ENCODE data around the gene CXCL14. TPM values are rescaled to one million over a fixed set of nuclear protein-coding genes. Genes with fewer than 3 reads are reported as not detected.

CXCL14 gene
- total and polyA plus RNA-seq, 4 donors, result 0.74 to 219 (median 49.3) TPM

DNA sequence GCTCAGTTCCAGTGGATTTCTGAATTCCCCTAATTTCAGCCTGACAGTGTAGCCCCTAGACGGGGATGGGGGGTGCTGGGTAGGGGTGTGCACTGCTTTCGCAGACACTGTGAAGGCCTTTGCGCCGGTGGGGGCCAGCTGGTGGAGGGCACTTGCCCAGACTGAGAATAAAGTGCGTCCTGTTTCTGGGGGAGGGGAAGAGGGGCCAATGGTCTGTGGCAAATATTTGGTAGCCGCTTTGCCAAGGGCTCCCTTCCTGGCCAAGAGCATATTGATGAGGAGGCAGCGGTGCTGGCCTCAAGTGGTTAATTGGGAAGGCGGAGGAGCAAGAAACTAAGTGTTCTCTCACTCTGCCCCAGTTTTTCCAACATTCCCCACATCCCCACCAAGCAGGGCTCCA, 1.4 kb downstream of the CXCL14 start:
- no peak for DNase-seq
- 35 to 42% methylated on average over 8 of the region's 8 CpGs for WGBS, 2 donors
- no peaks in the 10 kb centered on the region for H3K36me3 ChIP-seq (ENCODE audit: control insufficient read depth in 1 of 2, insufficient read depth in 2 of 2, low read length in 1 of 2)
- intact Hi-C loops (cut with DNase I), result no loop called here
- H3K9me3 ChIP-seq (ENCODE audit: control insufficient read depth, low read length), result no peaks in the 10 kb centered on the region
- no peaks in the 10 kb centered on the region for H3K4me1 ChIP-seq (ENCODE audit: control insufficient read depth in 1 of 2, insufficient read depth in 2 of 2, low read length in 2 of 2)
- H3K4me3 ChIP-seq (ENCODE audit: low read length in 2 of 2), result no peak overlapping the region
- no peak for ATAC-seq (ENCODE audit: low FRiP score)
- H3K27me3 ChIP-seq (ENCODE audit: control insufficient read depth in 1 of 2, insufficient read depth in 2 of 2, low read length in 1 of 2), result no peaks in the 10 kb centered on the region
- H3K27ac ChIP-seq (ENCODE audit: low read depth in 1 of 2, low read length in 2 of 2), result no peak overlapping the region

DNA sequence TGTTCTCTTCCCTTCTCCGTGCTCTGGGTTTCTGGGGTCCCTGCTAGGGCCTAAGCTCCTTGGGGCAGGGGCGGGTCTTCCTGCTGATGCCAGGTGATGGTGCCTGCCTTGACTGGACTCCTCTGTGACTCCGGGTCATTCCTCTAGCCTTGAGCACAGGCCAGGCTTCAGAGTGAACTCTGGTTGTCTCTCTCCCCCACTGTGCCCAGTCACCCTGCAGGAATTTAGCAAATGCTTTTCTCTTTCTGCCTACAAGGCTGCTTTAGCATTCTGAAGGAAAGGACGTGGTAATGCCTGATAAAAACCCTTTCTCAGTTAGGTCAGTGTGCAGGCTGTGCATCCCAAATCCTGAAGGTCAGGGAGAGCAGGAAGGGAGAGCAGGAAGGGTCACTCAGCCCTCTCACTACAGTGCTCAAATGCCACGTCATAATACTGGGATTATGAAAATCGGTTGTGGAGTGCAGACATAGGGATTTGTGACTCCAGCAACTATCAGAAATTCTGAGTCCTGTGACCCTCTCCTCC, 2.7 kb downstream of the CXCL14 start:
- H3K4me3 ChIP-seq (ENCODE audit: low read length in 2 of 2), result no peak overlapping the region
- H3K4me1 ChIP-seq (ENCODE audit: control insufficient read depth in 1 of 2, insufficient read depth in 2 of 2, low read length in 2 of 2), result no peaks in the 10 kb centered on the region
- WGBS, 2 donors, result 55 to 58% methylated on average over 6 of the region's 6 CpGs
- intact Hi-C loops (cut with DNase I), result no loop called here
- H3K36me3 ChIP-seq (ENCODE audit: control insufficient read depth in 1 of 2, insufficient read depth in 2 of 2, low read length in 1 of 2), result no peaks in the 10 kb centered on the region
- H3K27ac ChIP-seq (ENCODE audit: low read depth in 1 of 2, low read length in 2 of 2), result no peak overlapping the region
- DNase-seq (no peak), ATAC-seq (ENCODE audit: low FRiP score) (no peak)
- H3K27me3 ChIP-seq (ENCODE audit: control insufficient read depth in 1 of 2, insufficient read depth in 2 of 2, low read length in 1 of 2), result no peaks in the 10 kb centered on the region
- H3K9me3 ChIP-seq (ENCODE audit: control insufficient read depth, low read length), result no peaks in the 10 kb centered on the region

DNA sequence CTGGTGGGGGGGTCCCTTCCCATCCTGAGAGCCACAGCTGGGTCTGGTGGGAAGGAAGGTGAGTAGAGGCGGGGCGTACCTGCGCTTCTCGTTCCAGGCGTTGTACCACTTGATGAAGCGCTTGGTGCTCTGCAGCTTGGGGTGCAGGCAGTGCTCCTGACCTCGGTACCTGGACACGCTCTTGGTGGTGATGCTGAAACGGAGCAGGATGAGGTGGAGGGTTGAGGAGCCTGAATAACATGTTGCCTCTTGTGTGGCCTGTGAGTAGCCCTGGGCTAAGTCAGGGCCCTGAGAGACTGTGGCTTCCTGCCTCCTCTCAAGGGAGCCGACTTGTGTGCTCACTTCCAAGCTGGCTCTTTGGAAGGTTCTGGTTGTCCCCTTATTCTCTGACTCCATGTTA, 4.3 kb downstream of the CXCL14 start:
- Histone ChIP-seq H3K27ac (ENCODE audit: low read depth in 1 of 2, low read length in 2 of 2) (no peak overlapping the region), H3K4me1 (ENCODE audit: control insufficient read depth in 1 of 2, insufficient read depth in 2 of 2, low read length in 2 of 2) (no peaks in the 10 kb centered on the region), H3K4me3 (ENCODE audit: low read length in 2 of 2) (no peak overlapping the region), H3K9me3 (ENCODE audit: control insufficient read depth, low read length) (no peaks in the 10 kb centered on the region), H3K36me3 (ENCODE audit: control insufficient read depth in 1 of 2, insufficient read depth in 2 of 2, low read length in 1 of 2) (no peaks in the 10 kb centered on the region), H3K27me3 (ENCODE audit: control insufficient read depth in 1 of 2, insufficient read depth in 2 of 2, low read length in 1 of 2) (no peaks in the 10 kb centered on the region)
- DNase-seq (no peak), ATAC-seq (ENCODE audit: low FRiP score) (no peak)
- WGBS, 2 donors, result 91 to 92% methylated on average over 10 of the region's 10 CpGs
- intact Hi-C loops (cut with DNase I), result no loop called here

DNA sequence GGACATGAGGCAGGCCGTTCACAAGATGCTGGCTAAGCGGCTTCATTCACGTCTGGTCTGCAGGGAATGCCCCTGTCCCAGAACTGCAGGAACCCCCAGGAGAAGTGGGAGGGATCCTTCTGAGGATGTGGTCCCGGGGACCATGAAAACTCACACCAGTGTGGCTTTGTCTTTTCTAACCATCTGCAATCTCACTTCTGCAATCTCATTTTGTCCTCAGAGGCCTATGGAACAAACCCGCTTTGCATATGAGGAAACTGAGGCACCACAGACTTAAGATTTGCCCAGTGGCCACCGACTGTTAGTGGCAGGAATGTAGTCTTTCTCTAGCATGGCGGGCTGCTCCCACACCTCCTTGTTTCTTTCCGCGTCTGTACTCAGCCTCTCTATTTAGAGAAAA, 6.9 kb downstream of the CXCL14 start:
- 79% methylated on average over 9 of the region's 9 CpGs for whole genome bisulfite sequencing, 2 donors
- Histone ChIP-seq H3K9me3 (ENCODE audit: control insufficient read depth, low read length) (no peaks in the 10 kb centered on the region), H3K36me3 (ENCODE audit: control insufficient read depth in 1 of 2, insufficient read depth in 2 of 2, low read length in 1 of 2) (no peaks in the 10 kb centered on the region), H3K4me1 (ENCODE audit: control insufficient read depth in 1 of 2, insufficient read depth in 2 of 2, low read length in 2 of 2) (no peaks in the 10 kb centered on the region), H3K27ac (ENCODE audit: low read depth in 1 of 2, low read length in 2 of 2) (no peak overlapping the region), H3K4me3 (ENCODE audit: low read length in 2 of 2) (no peak overlapping the region), H3K27me3 (ENCODE audit: control insufficient read depth in 1 of 2, insufficient read depth in 2 of 2, low read length in 1 of 2) (no peaks in the 10 kb centered on the region)
- DNase-seq (no peak), ATAC-seq (ENCODE audit: low FRiP score) (no peak)
- intact Hi-C loops (cut with DNase I), result no loop called here

DNA sequence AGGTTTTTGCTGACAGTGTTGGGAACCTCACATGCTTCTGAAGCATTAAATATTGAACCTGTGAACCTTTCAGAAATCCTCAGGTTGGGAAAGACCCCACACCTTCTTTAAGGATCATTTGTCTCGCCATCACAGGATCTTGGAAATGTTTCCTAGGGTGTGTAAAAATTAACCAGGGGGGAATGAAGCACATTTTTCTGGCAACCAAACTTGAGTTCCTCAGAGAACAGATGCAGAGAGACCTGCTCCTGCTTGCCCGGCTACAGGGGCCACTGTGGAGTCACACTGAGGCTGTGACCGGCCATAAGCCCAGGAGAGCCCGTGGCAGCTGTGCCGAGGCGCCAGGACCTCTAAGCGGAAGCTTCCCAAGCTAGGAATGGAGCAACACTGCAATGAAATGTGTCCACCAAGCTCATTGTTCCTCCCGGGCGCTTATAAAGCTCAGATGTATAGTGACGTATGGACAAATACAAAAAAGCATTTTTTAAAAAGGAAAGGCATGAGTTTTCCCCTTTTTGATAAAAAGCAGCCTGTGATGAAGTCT, 7.7 kb downstream of the CXCL14 start:
- DNase-seq (no peak), ATAC-seq (ENCODE audit: low FRiP score) (no peak)
- H3K4me3 ChIP-seq (ENCODE audit: low read length in 2 of 2), result no peak overlapping the region
- H3K27me3 ChIP-seq (ENCODE audit: control insufficient read depth in 1 of 2, insufficient read depth in 2 of 2, low read length in 1 of 2), result no peaks in the 10 kb centered on the region
- 65 to 66% methylated on average over 10 of the region's 10 CpGs for WGBS, 2 donors
- no peaks in the 10 kb centered on the region for H3K36me3 ChIP-seq (ENCODE audit: control insufficient read depth in 1 of 2, insufficient read depth in 2 of 2, low read length in 1 of 2)
- no peaks in the 10 kb centered on the region for H3K4me1 ChIP-seq (ENCODE audit: control insufficient read depth in 1 of 2, insufficient read depth in 2 of 2, low read length in 2 of 2)
- H3K9me3 ChIP-seq (ENCODE audit: control insufficient read depth, low read length), result no peaks in the 10 kb centered on the region
- intact Hi-C loops (cut with DNase I), result no loop called here
- no peak overlapping the region for H3K27ac ChIP-seq (ENCODE audit: low read depth in 1 of 2, low read length in 2 of 2)

DNA sequence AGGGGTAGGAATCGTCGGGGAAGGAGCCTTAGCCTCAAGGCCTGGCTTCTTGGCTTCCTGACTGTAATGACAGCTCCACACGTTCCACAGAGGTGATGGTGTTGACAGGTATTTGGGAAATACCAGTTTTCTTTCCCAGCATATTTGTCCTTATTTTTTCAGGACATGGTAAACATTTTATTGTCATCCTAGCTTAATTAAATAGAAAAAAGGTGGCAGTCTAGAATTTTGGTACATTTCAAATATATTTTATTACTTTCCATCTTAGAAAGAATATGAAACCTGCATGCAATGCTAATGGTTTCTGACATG, 8.4 kb downstream of the CXCL14 start:
- Histone ChIP-seq H3K4me1 (ENCODE audit: control insufficient read depth in 1 of 2, insufficient read depth in 2 of 2, low read length in 2 of 2) (no peaks in the 10 kb centered on the region), H3K36me3 (ENCODE audit: control insufficient read depth in 1 of 2, insufficient read depth in 2 of 2, low read length in 1 of 2) (no peaks in the 10 kb centered on the region), H3K27me3 (ENCODE audit: control insufficient read depth in 1 of 2, insufficient read depth in 2 of 2, low read length in 1 of 2) (no peaks in the 10 kb centered on the region), H3K4me3 (ENCODE audit: low read length in 2 of 2) (no peak overlapping the region), H3K27ac (ENCODE audit: low read depth in 1 of 2, low read length in 2 of 2) (no peak overlapping the region), H3K9me3 (ENCODE audit: control insufficient read depth, low read length) (no peaks in the 10 kb centered on the region)
- intact Hi-C loops (cut with DNase I), result no loop called here
- WGBS, 2 donors, result 28 to 30% methylated on average over 3 of the region's 3 CpGs
- ATAC-seq (ENCODE audit: low FRiP score), result no peak
- DNase-seq, result no peak

DNA sequence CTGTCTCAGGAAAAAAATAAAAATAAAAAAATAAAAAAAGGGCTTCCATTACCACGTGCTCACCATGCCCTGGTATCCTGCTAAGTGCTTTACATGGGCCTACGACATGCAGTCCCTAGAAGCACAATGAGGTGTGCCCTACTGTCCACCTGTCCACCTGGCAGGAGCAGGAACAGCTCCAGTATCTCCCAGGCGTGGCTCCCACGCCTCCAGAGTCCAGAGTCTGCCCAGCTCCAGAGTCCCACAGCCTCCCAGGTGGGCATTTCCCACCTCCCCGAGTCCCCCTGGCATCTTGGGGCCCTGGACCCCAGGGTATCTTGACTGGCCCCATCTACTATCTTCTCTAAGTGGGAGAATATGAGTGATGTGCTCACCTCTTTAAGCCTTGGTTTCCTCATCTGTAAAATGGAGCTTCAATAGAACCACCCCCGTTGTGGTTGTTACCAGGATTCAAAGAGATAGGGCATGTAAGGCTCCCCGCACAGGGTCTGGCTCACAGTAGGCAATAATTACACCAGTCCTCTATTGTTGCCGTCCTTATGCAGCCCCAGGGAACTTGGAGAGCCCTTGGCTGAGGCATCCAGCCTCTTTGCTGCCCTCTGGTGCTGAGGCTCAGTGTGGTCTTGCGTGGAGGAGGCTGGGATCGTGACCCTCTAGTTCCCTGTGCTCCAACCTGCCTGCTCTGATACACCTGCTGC, 8.9 kb downstream of the CXCL14 start:
- H3K9me3 ChIP-seq (ENCODE audit: control insufficient read depth, low read length), result no peaks in the 10 kb centered on the region
- intact Hi-C loops (cut with DNase I), result loop anchor here (10.0 kb wide), 2 partner anchors 265 to 645 kb away; partner anchors contain the start of gene SLC25A48 (in 1 of the 2)
- DNase-seq (no peak), ATAC-seq (ENCODE audit: low FRiP score) (no peak)
- H3K27ac ChIP-seq (ENCODE audit: low read depth in 1 of 2, low read length in 2 of 2), result no peak overlapping the region
- 55 to 57% methylated on average over 10 of the region's 10 CpGs for WGBS, 2 donors
- no peak overlapping the region for H3K4me3 ChIP-seq (ENCODE audit: low read length in 2 of 2)
- H3K36me3 ChIP-seq (ENCODE audit: control insufficient read depth in 1 of 2, insufficient read depth in 2 of 2, low read length in 1 of 2), result no peaks in the 10 kb centered on the region
- H3K4me1 ChIP-seq (ENCODE audit: control insufficient read depth in 1 of 2, insufficient read depth in 2 of 2, low read length in 2 of 2), result no peaks in the 10 kb centered on the region
- no peaks in the 10 kb centered on the region for H3K27me3 ChIP-seq (ENCODE audit: control insufficient read depth in 1 of 2, insufficient read depth in 2 of 2, low read length in 1 of 2)

DNA sequence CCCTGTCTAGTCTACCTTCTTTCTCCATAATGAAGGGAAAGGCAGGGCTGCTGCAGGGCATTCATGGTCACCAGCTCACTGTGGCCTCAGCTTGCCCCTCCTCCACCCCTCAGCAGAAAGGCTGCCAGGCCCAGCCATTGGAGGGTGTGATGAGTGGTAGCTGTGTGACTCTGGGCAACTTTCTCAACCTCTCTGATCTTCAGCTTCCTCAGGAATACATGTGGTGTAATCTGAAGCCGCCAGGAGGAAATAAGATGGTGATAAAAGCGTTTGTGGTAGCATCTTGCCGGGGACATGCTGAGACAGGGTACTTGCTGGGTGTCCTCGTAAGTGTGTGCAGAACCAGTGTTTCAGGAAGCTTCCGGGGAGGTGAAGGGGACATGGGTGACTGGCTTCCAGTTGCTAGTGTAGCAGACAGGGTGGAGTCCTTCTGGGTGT, 9.8 kb downstream of the CXCL14 start:
- Histone ChIP-seq H3K9me3 (ENCODE audit: control insufficient read depth, low read length) (no peaks in the 10 kb centered on the region), H3K27ac (ENCODE audit: low read depth in 1 of 2, low read length in 2 of 2) (no peak overlapping the region), H3K4me1 (ENCODE audit: control insufficient read depth in 1 of 2, insufficient read depth in 2 of 2, low read length in 2 of 2) (no peaks in the 10 kb centered on the region), H3K36me3 (ENCODE audit: control insufficient read depth in 1 of 2, insufficient read depth in 2 of 2, low read length in 1 of 2) (no peaks in the 10 kb centered on the region), H3K27me3 (ENCODE audit: control insufficient read depth in 1 of 2, insufficient read depth in 2 of 2, low read length in 1 of 2) (no peaks in the 10 kb centered on the region), H3K4me3 (ENCODE audit: low read length in 2 of 2) (no peak overlapping the region)
- WGBS, 2 donors, result 91% methylated on average over 5 of the region's 5 CpGs
- intact Hi-C loops (cut with DNase I), result loop anchor here (10.0 kb wide), 2 partner anchors 266 to 646 kb away; partner anchors contain the start of gene SLC25A48 (in 1 of the 2)
- no peak for DNase-seq
- ATAC-seq (ENCODE audit: low FRiP score), result no peak

DNA sequence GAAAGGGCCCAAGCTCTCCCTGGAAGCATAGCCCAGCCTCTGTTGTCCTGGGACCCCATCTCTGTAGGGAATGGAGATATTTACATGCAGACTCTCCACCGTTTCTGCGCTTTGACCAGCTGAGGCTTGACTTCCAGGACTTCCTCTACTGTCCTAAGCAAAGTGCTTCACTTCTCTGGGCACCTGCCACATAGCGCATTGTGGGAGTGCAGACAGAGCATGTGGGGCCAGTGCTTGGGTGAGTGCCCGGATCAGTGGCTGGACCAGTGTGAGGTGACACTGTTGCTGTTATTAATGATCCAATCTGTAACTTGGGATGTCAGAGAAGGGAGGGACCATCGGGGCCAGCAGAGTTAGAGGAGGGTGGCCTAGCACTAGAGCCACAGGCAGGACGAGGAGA, 10.5 kb downstream of the CXCL14 start:
- Histone ChIP-seq H3K27ac (ENCODE audit: low read depth in 1 of 2, low read length in 2 of 2) (no peak overlapping the region), H3K36me3 (ENCODE audit: control insufficient read depth in 1 of 2, insufficient read depth in 2 of 2, low read length in 1 of 2) (no peaks in the 10 kb centered on the region), H3K9me3 (ENCODE audit: control insufficient read depth, low read length) (no peaks in the 10 kb centered on the region), H3K4me1 (ENCODE audit: control insufficient read depth in 1 of 2, insufficient read depth in 2 of 2, low read length in 2 of 2) (no peaks in the 10 kb centered on the region), H3K4me3 (ENCODE audit: low read length in 2 of 2) (no peak overlapping the region), H3K27me3 (ENCODE audit: control insufficient read depth in 1 of 2, insufficient read depth in 2 of 2, low read length in 1 of 2) (no peaks in the 10 kb centered on the region)
- intact Hi-C loops (cut with DNase I), result loop anchor here (10.0 kb wide), 2 partner anchors 267 to 647 kb away; partner anchors contain the start of gene SLC25A48 (in 1 of the 2)
- ATAC-seq (ENCODE audit: low FRiP score), result no peak
- 75 to 84% methylated on average over 6 of the region's 6 CpGs for WGBS, 2 donors
- no peak for DNase-seq
